Thymus (tissue), 11 donors: ENCODE results near the gene SLC29A2. TPM values are rescaled to one million over a fixed set of nuclear protein-coding genes. Genes with fewer than 3 reads are reported as not detected.

Experiments used
- DNase-seq, 9 donors: peaks; one replicate each; pipeline ENCODE4 v3.0.0-alpha.2; 2013; ENCODE audit warnings: low spot score in 9 of 9, low read depth in 6 of 9, missing footprints in 1 of 9
- H3K27ac ChIP-seq, 2 donors: one replicate each; pipeline ENCODE4 v1.5.1; 2013; ENCODE audit warnings: control low read depth in 1 of 2, low read depth in 1 of 2, low read length in 1 of 2, mild to moderate bottlenecking in 1 of 2, moderate library complexity in 1 of 2
- H3K27me3 ChIP-seq, 2 donors: one replicate each; pipeline ENCODE4 v1.5.1; 2013; ENCODE audit warnings: low read length in 1 of 2; ENCODE audit not compliant: control insufficient read depth in 2 of 2, insufficient read depth in 1 of 2
- H3K36me3 ChIP-seq, 2 donors: one replicate each; pipeline ENCODE4 v1.5.1; 2013; ENCODE audit warnings: low read length in 1 of 2, mild to moderate bottlenecking in 1 of 2, moderate library complexity in 1 of 2; ENCODE audit not compliant: control insufficient read depth in 2 of 2, insufficient read depth in 2 of 2
- H3K4me1 ChIP-seq, 2 donors: one replicate each; pipeline ENCODE4 v1.5.1; 2013; ENCODE audit warnings: low read length in 2 of 2; ENCODE audit not compliant: control insufficient read depth in 2 of 2, insufficient read depth in 2 of 2
- H3K4me3 ChIP-seq, 2 donors: one replicate each; pipeline ENCODE4 v1.5.1; 2013; ENCODE audit warnings: low read length in 2 of 2, control low read depth in 1 of 2, mild to moderate bottlenecking in 1 of 2
- H3K9me3 ChIP-seq, 2 donors: one replicate each; pipeline ENCODE4 v1.5.1; 2013; ENCODE audit warnings: low read length in 1 of 2, mild to moderate bottlenecking in 1 of 2; ENCODE audit not compliant: control insufficient read depth in 2 of 2, insufficient read depth in 1 of 2
- WGBS: extraction: QIAGEN DNeasy Blood & Tissue Kit; methylation state at CpG from one replicate; pipeline ENCODE4 v1.1.7; 2013; 5-methylcytosine and 5-hydroxymethylcytosine counted together
- polyA plus RNA-seq: library from polyadenylated mRNA; stranded (reverse); fragments of 200-250 nt; gene quantifications from one replicate; pipeline ENCODE4 v1.2.3, GENCODE V29; 2013
- total RNA-seq: library from RNA; stranded (reverse); fragments of 120-200 nt; gene quantifications from one replicate; pipeline ENCODE4 v1.2.4, GENCODE V29; 2013
- donor health status: healthy.

The SLC29A2 gene
- total and polyA plus RNA-seq, 2 donors: 1.6 to 14.2 TPM

DNA sequence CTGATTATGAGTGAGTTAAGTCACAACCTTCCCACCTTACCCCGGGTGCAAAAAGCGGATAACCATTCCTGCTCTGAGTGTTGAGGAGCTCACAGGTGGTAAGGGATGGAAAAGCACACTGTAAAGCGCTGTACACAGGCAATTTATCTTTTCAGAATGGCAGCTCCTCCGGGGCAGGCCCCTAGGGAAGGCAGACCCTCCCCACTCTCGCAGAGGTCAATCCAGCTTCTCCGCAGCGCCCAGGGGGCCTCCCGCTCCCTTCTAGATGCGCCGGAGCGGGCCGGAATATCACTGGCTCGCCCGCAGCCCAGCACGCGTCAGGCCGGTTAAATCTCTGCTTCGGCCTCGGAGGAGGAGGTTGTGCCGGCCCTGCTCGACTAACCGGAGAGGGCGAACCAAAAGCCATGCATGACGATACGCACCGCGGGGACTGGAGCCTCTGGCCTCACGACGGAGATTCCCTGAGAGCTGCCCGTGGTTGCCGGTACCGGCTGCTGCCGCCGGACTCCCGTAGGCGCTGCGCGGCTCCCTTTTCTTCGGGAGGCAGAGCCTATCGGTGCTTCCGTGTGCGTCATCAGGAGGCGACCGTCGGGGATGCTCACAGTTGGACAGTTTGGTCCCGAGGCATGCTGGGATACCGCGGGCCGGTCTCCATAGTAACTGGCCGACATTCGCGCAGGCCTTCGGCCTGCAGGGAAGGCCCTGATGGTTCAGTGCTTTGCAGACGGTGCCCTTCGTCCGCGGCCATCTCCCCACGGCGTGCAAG is 26.8 kb downstream of the SLC29A2 start, which contains the start of gene BRMS1:
BRMS1 (minus strand) TSS at position 555 of the 766 bp plus-strand sequence. CDS start 2,870 bp downstream, outside the sequence.
- H3K4me1 ChIP-seq: peaks cover 28 to 37% of the 10 kb centered on the region in 2 donors
- H3K36me3 ChIP-seq: peaks cover 29 to 31% of the 10 kb centered on the region in 2 donors
- no peaks in the 10 kb centered on the region for H3K27me3 ChIP-seq
- peak within 1 kb of the TSS; percentile 80 to 88 for H3K27ac ChIP-seq
- H3K9me3 ChIP-seq: peaks cover 0 to 2% of the 10 kb centered on the region in 2 donors
- under 1% methylated on average over 59 of the region's 59 CpGs for WGBS
- peak within 1 kb of the TSS; percentile 97 to 100 for H3K4me3 ChIP-seq
- peak; percentile 89 to 98 (median 95) for DNase-seq

DNA sequence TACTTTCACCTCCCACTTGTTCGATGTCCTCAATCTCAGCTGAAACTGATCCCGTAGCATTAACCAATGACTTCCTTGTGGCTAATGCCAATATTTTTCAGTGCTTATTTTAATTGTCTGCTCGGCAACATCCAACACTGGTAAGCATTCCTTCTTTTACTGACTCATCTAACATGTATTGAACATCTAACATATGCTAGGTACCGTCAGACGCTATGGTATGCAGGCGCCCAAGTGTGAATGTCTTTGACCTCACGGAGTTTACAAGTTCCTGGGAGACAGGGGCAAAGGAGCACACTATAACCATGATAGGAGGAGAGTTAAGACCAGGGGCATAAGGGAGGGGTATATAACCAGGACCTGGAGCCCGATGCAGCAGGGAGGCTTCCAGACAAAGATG is 28.4 kb downstream of the SLC29A2 start:
- Histone ChIP-seq H3K27ac (no peak overlapping the region), H3K9me3 (peaks cover 0 to 2% of the 10 kb centered on the region in 2 donors), H3K36me3 (peaks cover 44 to 46% of the 10 kb centered on the region in 2 donors), H3K4me1 (peaks cover 28 to 34% of the 10 kb centered on the region in 2 donors), H3K4me3 (no peak overlapping the region), H3K27me3 (no peaks in the 10 kb centered on the region)
- no peak for DNase-seq
- WGBS: 98% methylated on average over 8 of the region's 8 CpGs

DNA sequence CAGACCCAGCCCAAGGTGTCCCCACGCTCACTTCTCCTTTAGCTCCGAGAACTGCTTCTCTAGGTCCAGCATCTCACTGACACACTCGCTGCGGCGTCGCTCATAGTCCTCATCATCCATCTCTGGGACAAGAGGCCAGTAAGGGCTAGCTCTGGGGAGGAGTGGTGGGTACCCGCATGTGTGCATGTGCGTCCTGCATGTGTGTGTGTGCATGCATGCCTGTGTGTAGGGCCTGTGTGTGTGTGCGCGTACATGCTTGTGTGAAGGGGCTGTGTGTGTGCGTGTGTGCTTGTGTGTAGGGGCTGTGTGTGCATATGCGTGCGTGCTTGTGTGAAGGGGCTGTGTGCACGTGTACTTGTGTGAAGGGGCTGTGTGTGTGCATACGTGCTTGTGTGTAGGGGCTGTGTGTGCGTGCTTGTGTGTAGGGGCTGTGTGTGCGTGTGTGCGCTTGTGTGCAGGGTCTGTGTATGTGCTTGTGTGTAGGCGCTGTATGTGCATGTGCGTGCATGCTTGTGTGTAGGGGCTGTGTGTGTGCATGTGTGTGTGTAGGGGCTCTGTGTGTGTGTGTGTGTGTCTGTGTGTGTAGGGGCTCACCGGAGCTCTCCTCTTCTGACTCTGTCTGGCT is 29.9 kb downstream of the SLC29A2 start:
- 97% methylated on average over 21 of the region's 21 CpGs for WGBS
- DNase-seq: no peak
- peaks cover 58 to 60% of the 10 kb centered on the region in 2 donors for H3K36me3 ChIP-seq
- H3K27me3 ChIP-seq: peaks cover 0 to 6% of the 10 kb centered on the region in 2 donors
- no peak overlapping the region for H3K27ac ChIP-seq
- peaks cover 0 to 2% of the 10 kb centered on the region in 2 donors for H3K9me3 ChIP-seq
- H3K4me3 ChIP-seq: no peak overlapping the region
- peaks cover 26 to 34% of the 10 kb centered on the region in 2 donors for H3K4me1 ChIP-seq

DNA sequence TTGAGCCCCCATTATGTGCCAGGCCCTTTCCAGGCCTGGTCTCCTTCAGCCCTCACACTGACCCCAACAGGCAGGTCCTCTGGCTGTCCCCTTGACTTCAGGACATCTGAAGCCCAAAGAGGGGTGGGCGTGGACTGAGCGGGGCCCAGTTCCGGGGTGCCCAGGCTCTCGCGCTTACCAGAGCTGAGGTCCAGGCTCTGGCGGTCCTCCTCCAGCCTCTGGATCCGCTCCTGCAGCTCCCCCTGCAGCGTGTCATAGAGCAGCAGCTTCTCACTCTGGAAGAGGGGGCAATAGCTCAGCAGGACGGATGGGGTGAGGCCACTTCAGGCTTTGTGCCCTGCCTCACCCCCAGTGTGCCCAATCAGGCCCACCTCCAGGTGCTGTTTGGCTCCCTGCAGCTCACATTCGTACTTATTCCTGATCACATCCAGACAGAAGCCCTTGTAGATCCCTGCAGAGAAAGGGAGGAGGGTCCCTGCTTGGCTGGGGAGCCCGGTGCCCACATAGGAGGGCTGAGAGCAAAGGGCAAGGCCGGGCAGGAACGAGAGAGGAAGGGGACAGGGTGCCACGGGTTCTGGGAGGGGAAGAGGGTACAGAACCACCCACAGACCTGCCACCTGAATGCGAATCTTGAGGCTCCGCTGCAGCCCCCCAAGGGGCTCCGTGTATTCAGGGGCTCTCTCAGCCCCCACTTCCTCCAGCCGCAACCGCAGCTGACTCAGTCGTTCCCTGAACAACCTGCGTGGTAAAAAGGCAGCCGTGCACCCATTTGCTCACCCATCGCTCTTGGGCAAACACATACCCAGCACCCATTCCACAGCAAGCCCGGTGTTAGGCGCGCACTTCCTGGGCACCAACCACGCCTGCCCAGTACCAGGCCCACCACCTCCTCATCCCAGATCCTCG is 30.7 kb downstream of the SLC29A2 start:
- Histone ChIP-seq H3K9me3 (peaks cover 0 to 2% of the 10 kb centered on the region in 2 donors), H3K36me3 (peaks cover 58 to 60% of the 10 kb centered on the region in 2 donors), H3K27me3 (peaks cover under 1 to 13% of the 10 kb centered on the region in 2 donors), H3K4me1 (peaks cover 27 to 33% of the 10 kb centered on the region in 2 donors), H3K27ac (no peak overlapping the region), H3K4me3 (no peak overlapping the region)
- DNase-seq: no peak
- WGBS: 97% methylated on average over 28 of the region's 28 CpGs

DNA sequence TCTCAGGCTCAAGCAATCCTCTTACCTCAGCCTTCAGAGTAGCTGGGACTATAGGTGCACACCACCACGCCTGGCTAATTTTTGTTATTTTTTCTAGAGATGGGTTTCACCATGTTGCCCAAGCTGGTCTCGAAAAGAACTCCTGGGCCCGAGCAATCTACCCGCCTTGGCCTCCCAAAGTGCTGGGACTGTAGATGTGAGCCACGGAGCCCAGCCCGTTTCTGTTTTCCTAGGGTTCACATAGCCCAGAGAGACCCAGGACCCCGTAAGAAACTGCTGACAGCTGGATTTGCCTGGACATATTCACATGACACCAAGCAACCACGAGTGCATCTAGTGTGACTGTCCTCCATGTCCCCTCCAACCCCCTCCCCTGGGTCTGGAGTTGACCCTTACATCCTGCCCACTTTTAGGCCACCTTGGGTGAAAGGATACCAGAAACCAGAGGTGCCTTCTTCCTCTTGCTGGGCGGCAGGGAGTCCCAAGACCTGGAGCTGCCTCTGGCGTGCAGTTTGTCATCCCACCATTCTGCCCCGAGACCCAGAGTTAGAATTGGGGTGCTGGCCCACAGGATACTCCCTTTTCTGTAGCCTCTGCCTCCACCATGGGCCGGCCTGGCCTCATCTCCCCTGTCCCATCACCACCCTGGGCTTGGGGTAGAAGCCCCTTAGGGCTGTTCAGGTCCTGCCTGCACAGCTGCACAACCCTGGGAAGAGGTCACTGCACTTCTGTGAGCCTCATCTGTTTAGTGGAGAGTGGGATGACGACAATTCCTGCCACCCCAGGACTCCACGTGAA is 31.7 kb downstream of the SLC29A2 start:
- Histone ChIP-seq H3K4me1 (peaks cover 22 to 25% of the 10 kb centered on the region in 2 donors), H3K36me3 (peaks cover 58 to 60% of the 10 kb centered on the region in 2 donors), H3K4me3 (no peak overlapping the region), H3K27me3 (peaks cover 5 to 23% of the 10 kb centered on the region in 2 donors), H3K9me3 (peaks cover 0 to 6% of the 10 kb centered on the region in 2 donors), H3K27ac (no peak overlapping the region)
- 86% methylated on average over 14 of the region's 14 CpGs for WGBS
- no peak for DNase-seq

DNA sequence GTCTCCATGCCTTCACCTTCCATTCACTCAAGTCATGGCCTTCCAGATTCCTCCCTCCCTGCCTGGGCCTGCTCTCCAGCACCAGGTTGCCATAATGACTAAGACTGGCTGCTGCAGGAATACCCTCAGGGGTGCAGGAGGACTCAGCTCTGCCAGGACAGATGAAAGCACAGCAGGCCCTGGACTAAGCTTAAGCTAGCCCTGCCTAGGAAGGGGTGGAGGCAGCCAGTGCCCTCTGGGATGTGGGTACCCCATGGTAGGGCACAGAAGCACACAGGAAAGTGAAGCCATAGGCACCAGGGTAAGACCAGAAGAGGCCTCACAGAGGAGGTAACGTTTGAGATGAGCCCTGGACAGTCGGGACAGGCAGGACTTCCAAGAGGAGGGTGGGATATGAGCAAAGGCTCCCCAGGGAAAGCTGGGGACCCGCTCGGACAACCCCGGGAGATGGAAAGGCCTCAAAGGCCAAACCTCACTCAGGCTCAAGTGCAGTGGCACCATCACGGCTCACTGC is 32.3 kb downstream of the SLC29A2 start:
- Histone ChIP-seq H3K9me3 (peaks cover 0 to 4% of the 10 kb centered on the region in 2 donors), H3K27ac (no peak overlapping the region), H3K4me3 (no peak overlapping the region), H3K36me3 (peaks cover 58 to 60% of the 10 kb centered on the region in 2 donors), H3K4me1 (peaks cover 20 to 21% of the 10 kb centered on the region in 2 donors), H3K27me3 (peaks cover 5 to 30% of the 10 kb centered on the region in 2 donors)
- WGBS: 98% methylated on average over 6 of the region's 6 CpGs
- no peak for DNase-seq

DNA sequence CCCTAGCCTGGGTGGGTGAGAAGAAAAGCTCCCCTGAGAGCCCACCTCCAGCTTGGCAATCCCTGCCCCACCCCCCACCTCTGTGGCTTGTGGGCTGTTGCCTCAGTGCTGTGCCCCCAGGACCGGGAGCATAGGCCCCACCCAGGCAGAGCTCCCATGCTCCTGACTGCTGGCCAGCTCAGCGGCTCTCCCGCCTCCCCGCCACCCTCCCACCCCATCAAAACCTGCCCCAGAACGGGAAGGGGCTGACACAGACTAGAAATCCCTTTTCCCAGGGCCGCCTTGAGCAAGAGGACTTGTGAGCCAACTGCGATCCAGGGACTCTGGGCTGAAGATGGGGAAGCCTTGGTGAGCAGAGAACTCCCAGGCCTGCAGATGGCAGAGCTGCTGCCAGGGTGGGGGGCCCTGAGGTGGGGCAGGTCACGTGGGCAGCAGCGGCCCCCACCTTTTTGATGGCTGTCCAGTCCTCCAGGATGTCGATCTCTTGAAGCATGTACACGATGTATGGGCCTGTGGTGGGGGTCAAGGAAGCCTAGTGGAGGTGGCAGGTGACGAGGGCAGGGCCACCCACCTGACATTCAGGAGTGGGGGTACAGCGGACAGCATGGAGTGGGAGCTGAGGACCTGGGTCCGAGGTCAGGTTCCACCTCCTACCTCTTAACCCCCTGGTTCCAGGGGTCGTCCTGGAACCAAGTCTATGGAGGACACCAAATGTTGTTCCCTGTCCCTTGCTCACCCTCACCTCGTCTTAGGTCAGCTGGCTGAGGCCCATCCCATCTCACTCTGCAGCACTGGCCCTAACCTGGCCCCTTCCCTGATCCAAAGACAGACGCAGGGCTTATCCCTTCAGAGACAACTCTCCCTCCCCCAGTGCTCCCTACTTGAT is 33.0 kb downstream of the SLC29A2 start:
- no peak overlapping the region for H3K27ac ChIP-seq
- peaks cover 0 to 4% of the 10 kb centered on the region in 2 donors for H3K9me3 ChIP-seq
- DNase-seq: no peak
- H3K27me3 ChIP-seq: peaks cover 5 to 33% of the 10 kb centered on the region in 2 donors
- H3K4me3 ChIP-seq: no peak overlapping the region
- H3K36me3 ChIP-seq: peaks cover 58 to 60% of the 10 kb centered on the region in 2 donors
- WGBS: 95% methylated on average over 17 of the region's 17 CpGs
- H3K4me1 ChIP-seq: peaks cover 13 to 17% of the 10 kb centered on the region in 2 donors
